Mesothelial cell of epicardium (in vitro differentiated cells): Measurements from ENCODE around the gene GABRB3. TPM values are rescaled to one million over a fixed set of nuclear protein-coding genes. Genes with fewer than 3 reads are reported as not detected.

Source experiments
- DNase-seq, 2 experiments: peaks; one replicate each; pipeline ENCODE4 v3.0.0; 2021; ENCODE audit warnings: low spot score in 2 of 2; ENCODE audit not compliant: unreplicated experiment in 2 of 2
- H3K27ac Mint-ChIP-seq: 2 replicates; pipeline ENCODE4 v1.8.0; 2021; ENCODE audit warnings: mixed read lengths
- H3K27me3 Mint-ChIP-seq: 2 replicates; pipeline ENCODE4 v1.8.0; 2021; ENCODE audit warnings: low read depth, mixed read lengths
- H3K36me3 Mint-ChIP-seq: 2 replicates; pipeline ENCODE4 v1.8.0; 2021; ENCODE audit warnings: mixed read lengths
- H3K4me1 Mint-ChIP-seq: 2 replicates; pipeline ENCODE4 v1.8.0; 2021; ENCODE audit warnings: mixed read lengths
- H3K4me3 Mint-ChIP-seq: 2 replicates; pipeline ENCODE4 v1.8.0; 2021; ENCODE audit warnings: mild to moderate bottlenecking, moderate library complexity, mixed read lengths
- H3K9me3 Mint-ChIP-seq: 2 replicates; pipeline ENCODE4 v1.8.0; 2021; ENCODE audit warnings: mixed read lengths
- total RNA-seq: library from RNA; stranded (reverse); gene quantifications from 3 replicates; pipeline ENCODE4 v1.2.1, GENCODE V29; 2021
- TF ChIP-seq, protein P1 (sequence below): fragments of 200-600 bp; sonication (generic); IDR thresholded peaks from one replicate; pipeline ENCODE4 v1.5.0; 2021; ENCODE audit warnings: antibody characterized with exemption; ENCODE audit not compliant: unreplicated experiment

Gene GABRB3
- total RNA-seq, 1 donor from 2014 or later = 3.4 TPM

DNA sequence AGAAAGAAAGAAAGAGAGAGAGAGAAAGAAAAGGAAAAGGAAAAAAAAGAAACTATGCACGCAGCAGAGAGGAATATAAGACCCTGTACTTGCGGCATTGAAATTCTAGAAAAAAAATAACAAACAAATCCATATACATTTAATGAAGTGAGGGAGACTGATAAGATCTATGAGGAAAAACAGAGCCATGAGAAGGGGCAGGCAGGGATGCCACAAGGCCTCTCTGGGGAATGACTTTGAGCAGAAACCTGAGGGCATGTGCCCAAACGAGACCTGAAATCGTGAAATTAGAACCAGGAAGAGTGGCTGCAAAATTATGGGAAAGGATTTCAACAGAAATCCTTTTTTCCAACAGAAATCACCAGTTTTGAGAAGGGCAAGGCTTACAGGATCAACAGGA is 98.4 kb downstream of the GABRB3 start:
- Mint-ChIP-seq H3K27ac (no peak overlapping the region), H3K4me3 (no peak overlapping the region), H3K27me3 (no peaks in the 10 kb centered on the region), H3K4me1 (no peaks in the 10 kb centered on the region), H3K36me3 (no peaks in the 10 kb centered on the region), H3K9me3 (no peaks in the 10 kb centered on the region)
- no peak for DNase-seq
- TF ChIP-seq, protein P1, sequence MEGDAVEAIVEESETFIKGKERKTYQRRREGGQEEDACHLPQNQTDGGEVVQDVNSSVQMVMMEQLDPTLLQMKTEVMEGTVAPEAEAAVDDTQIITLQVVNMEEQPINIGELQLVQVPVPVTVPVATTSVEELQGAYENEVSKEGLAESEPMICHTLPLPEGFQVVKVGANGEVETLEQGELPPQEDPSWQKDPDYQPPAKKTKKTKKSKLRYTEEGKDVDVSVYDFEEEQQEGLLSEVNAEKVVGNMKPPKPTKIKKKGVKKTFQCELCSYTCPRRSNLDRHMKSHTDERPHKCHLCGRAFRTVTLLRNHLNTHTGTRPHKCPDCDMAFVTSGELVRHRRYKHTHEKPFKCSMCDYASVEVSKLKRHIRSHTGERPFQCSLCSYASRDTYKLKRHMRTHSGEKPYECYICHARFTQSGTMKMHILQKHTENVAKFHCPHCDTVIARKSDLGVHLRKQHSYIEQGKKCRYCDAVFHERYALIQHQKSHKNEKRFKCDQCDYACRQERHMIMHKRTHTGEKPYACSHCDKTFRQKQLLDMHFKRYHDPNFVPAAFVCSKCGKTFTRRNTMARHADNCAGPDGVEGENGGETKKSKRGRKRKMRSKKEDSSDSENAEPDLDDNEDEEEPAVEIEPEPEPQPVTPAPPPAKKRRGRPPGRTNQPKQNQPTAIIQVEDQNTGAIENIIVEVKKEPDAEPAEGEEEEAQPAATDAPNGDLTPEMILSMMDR = no peak

DNA sequence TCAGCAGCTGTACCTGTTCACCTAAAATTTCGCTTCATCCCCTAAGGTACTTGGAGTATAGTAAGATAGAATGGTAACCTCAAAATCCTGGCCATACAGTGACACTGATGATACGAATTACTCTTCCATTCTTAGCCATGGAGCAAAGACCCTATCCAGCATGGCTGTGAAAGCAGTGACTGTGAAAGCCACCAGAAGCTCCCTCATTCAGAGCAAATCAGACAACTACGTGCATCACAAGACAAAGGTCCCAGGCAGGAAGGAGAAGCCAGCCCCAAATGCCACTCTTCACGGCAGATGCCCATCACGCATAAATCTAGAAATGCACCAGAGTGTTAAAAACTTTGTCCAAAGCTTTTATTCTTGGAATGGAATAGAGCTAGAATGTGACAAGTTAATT is 99.4 kb downstream of the GABRB3 start:
- Mint-ChIP-seq H3K36me3 (no peaks in the 10 kb centered on the region), H3K9me3 (no peaks in the 10 kb centered on the region), H3K27ac (no peak overlapping the region), H3K27me3 (no peaks in the 10 kb centered on the region), H3K4me3 (no peak overlapping the region), H3K4me1 (no peaks in the 10 kb centered on the region)
- no peak for DNase-seq
- TF ChIP-seq, protein P1 = no peak

DNA sequence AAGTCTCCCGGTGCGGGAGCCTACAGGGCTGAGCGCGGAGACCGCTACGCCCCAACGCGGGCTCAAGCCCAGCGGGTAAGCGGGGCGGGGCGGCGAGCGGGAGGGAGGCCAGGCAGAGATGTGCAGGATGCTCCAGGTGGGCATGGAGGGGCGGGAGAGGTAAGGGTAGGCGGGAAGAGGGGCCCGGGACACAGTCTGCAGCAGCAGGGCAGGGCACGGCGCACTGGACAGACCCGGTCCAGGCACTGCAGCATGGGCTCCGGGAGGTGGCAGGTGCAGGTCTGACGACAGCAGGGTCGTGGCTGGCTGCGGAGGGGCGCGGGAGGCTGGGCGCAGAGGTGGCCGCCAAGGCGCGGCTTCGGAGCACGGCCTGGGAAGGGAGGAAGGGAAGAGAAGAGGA is 102.8 kb downstream of the GABRB3 start:
- Mint-ChIP-seq H3K36me3 (no peaks in the 10 kb centered on the region), H3K27me3 (no peaks in the 10 kb centered on the region), H3K27ac (no peak overlapping the region), H3K4me3 (no peak overlapping the region), H3K9me3 (no peaks in the 10 kb centered on the region), H3K4me1 (no peaks in the 10 kb centered on the region)
- no peak for DNase-seq
- TF ChIP-seq, protein P1 = no peak

DNA sequence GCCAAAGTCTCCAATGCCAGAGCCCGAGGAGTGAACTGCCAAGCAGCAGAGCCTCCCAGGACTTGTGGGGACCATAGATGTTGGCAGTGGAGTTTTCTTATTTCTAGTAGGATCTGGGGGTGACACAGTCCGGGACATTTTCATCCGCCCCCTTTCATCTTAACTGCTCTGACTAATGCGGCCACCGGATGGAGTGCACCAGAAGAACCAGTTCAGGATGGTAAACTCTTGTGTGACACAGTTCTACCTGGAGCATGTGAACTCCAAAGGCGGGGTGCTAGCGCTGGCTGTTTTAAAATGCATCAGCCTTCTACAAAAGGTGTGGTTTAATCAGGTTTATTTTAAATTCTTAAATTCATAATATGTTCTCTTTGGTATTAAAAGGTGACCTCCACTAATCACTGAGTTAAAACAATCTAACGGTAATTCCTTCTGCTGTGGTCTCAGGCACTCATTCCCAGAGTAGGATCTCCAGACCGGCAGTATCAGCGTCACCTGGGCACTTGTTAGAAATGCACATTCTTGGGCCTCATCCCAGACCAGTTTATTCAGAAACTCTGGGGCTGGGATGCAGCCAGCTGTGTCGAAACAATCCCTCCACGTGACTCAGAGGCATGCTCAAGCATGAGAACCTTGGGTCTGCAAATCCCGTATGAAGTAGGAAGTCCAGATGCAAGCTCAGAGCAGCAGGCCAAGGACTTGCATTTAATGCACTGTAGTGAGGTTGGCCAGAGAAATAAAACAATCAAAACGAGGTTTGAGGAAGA is 105.5 kb downstream of the GABRB3 start:
- no peaks in the 10 kb centered on the region for H3K4me1 Mint-ChIP-seq
- TF ChIP-seq, protein P1 = no peak
- H3K27ac Mint-ChIP-seq = no peak overlapping the region
- no peak for DNase-seq
- H3K36me3 Mint-ChIP-seq = no peaks in the 10 kb centered on the region
- no peak overlapping the region for H3K4me3 Mint-ChIP-seq
- H3K9me3 Mint-ChIP-seq = no peaks in the 10 kb centered on the region
- no peaks in the 10 kb centered on the region for H3K27me3 Mint-ChIP-seq

DNA sequence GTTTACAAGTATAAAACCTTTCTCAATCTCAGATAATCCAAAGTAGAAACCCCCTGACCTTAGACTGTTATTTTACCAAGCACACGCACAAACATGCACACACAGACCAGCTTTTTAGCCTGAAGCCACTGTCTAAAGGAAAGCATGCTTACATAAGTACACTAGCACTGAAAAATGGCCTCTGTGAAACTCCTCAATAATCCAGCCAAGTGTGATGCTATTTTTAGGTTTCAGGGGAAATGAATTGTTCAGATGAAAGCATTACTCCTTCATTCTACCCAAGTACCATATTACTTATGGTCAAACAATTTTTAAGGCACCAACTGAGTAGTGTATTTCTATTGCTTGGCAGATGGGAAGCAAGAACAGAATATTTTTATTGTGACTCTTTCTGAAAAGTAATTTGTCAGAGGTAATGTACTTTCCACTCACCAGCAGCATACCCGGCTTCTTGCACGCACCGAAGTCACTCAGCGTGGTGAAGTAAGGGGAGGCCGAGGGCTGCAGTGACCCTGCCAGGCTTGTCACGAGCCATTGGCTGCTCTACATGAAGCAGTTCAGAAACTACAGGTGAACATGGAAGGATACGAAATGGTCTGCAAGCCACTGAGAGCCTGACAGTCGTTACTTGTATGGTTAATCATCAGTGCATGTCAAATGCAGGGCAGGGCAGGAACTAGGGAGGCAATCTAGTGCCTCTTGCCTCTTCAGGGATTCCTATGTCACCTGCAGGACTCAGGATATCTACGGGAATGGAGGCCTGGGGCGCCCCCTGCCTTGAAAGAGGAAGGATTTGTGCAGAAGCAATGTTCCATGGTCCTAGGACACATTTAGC is 106.7 kb downstream of the GABRB3 start:
- Mint-ChIP-seq H3K27ac (no peak overlapping the region), H3K4me3 (no peak overlapping the region), H3K4me1 (no peaks in the 10 kb centered on the region), H3K36me3 (no peaks in the 10 kb centered on the region), H3K9me3 (no peaks in the 10 kb centered on the region), H3K27me3 (no peaks in the 10 kb centered on the region)
- no peak for DNase-seq
- TF ChIP-seq, protein P1 = no peak
